BLaER1 (cell line): ENCODE measurements around the gene CLPSL2.
A peak's percentile ranks its signal among the peaks of the same experiment; 100 is the strongest.

Experiments
- H3K27ac ChIP-seq: shearing (Covaris generic); formaldehyde crosslinking; 2 replicates; pipeline ENCODE4 v1.8.1; 2022
- H3K27me3 ChIP-seq: shearing (Covaris generic); formaldehyde crosslinking; 2 replicates; pipeline ENCODE4 v1.8.1; 2022
- H3K36me3 ChIP-seq: shearing (Covaris generic); formaldehyde crosslinking; 2 replicates; pipeline ENCODE4 v1.8.1; 2022
- H3K4me1 ChIP-seq: shearing (Covaris generic); formaldehyde crosslinking; 2 replicates; pipeline ENCODE4 v1.8.1; 2022
- H3K4me2 ChIP-seq: shearing (Covaris generic); formaldehyde crosslinking; 2 replicates; pipeline ENCODE4 v1.8.1; 2022
- H3K4me3 ChIP-seq: shearing (Covaris generic); formaldehyde crosslinking; 2 replicates; pipeline ENCODE4 v1.8.1; 2022
- H3K9ac ChIP-seq: shearing (Covaris generic); formaldehyde crosslinking; 2 replicates; pipeline ENCODE4 v1.8.1; 2022
- H3K9me3 ChIP-seq: shearing (Covaris generic); formaldehyde crosslinking; 2 replicates; pipeline ENCODE4 v1.8.1; 2022
- H4K20me1 ChIP-seq: shearing (Covaris generic); formaldehyde crosslinking; 2 replicates; pipeline ENCODE4 v1.8.1; 2022
- Cebpa-rat ChIP-seq: shearing (Covaris generic); IDR thresholded peaks from 2 replicates; pipeline ENCODE4 v1.8.1; 2022

The CLPSL2 gene

DNA sequence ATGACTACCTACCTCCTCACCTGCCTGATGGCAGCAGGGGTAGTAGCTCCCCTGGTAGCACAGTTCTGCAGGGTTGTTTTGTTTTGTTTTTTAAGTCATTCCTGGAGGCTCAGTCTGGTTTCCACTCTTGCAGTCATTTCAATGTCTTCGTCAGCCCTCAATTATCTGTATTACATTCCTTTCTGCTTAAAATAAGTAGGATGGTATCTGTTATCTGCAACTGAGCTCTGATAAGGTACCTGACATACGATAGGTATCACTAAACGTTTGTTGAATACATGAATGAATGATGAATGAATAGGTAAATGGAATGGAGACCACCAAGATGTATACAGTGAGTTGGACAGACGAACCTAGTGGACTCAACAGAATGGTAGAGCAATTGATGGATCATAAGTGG is 7.2 kb upstream of the CLPSL2 start:
- H3K27me3 ChIP-seq: no peaks in the 10 kb centered on the region
- no peak overlapping the region for H3K4me2 ChIP-seq
- H3K4me3 ChIP-seq: no peak overlapping the region
- peaks cover 32% of the 10 kb centered on the region for H3K4me1 ChIP-seq
- H3K27ac ChIP-seq: no peak overlapping the region
- no peaks in the 10 kb centered on the region for H4K20me1 ChIP-seq
- no peak for TF ChIP-seq Cebpa-rat
- no peaks in the 10 kb centered on the region for H3K9me3 ChIP-seq
- no peak overlapping the region for H3K9ac ChIP-seq
- no peaks in the 10 kb centered on the region for H3K36me3 ChIP-seq

DNA sequence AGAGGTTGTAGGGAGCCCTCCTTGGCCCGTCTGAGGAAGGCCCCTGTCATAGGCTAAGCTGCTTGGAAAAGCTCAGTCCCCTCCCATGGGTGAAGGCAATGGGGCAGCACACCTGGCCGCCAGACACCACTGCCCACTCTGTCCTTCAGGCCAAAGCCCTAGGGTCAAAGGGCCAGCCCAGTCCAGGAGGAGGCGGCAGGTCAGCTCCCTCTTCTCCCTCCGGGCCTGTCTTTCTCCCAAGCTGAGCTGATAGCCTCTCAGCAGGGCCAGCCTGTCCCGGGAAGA is 5.1 kb upstream of the CLPSL2 start:
- H3K4me2 ChIP-seq: peak overlapping the region; percentile 77
- H3K4me3 ChIP-seq: no peak overlapping the region
- H3K36me3 ChIP-seq: no peaks in the 10 kb centered on the region
- peak overlapping the region; percentile 31; the same call in 1 of the 2 replicates for H3K27ac ChIP-seq
- peaks cover 39% of the 10 kb centered on the region for H3K4me1 ChIP-seq
- H4K20me1 ChIP-seq: no peaks in the 10 kb centered on the region
- H3K27me3 ChIP-seq: peaks cover 5% of the 10 kb centered on the region; the same call in 1 of the 2 replicates
- no peak for TF ChIP-seq Cebpa-rat
- H3K9ac ChIP-seq: no peak overlapping the region
- H3K9me3 ChIP-seq: no peaks in the 10 kb centered on the region

DNA sequence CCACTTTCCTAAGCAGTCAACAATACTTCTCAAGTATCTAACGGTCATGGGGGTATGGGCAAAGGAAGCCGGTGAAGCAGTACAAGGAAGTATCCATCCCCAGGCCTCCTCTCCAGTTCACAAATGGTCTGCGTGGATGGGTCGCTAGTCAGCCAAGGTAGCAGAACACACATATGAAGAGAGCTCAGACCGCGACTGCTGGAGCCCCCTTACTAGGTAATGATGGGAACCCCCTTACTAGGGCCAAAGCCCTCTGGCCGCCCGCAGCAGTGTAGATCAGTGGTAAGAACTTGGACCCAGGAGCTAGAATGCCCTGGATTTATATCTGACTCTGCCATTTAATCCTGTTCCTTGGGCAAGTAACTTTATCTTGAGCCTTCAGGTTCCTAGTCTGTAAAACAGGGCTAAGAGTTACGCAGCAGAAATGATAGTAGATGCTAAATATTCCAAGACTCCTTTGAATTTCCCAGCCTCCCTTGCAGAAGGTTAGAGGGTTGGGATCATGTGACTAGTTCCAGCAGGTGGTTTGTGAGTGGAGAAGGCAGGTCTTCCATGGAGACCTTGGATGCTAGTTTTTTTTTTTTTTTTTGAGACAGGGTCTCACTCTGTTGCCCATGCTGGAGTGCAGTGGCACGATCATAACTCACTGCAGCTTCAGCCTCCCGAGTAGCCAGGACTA is 2.1 kb upstream of the CLPSL2 start:
- TF ChIP-seq Cebpa-rat: no peak
- Histone ChIP-seq H3K9me3 (no peaks in the 10 kb centered on the region), H3K27me3 (peaks cover 10% of the 10 kb centered on the region; the same call in 1 of the 2 replicates), H3K36me3 (no peaks in the 10 kb centered on the region), H3K4me3 (no peak overlapping the region), H3K4me1 (peaks cover 47% of the 10 kb centered on the region), H3K9ac (no peak overlapping the region), H3K4me2 (peak overlapping the region; percentile 60), H3K27ac (peak overlapping the region; percentile 55; the same call in 1 of the 2 replicates), H4K20me1 (no peaks in the 10 kb centered on the region)

DNA sequence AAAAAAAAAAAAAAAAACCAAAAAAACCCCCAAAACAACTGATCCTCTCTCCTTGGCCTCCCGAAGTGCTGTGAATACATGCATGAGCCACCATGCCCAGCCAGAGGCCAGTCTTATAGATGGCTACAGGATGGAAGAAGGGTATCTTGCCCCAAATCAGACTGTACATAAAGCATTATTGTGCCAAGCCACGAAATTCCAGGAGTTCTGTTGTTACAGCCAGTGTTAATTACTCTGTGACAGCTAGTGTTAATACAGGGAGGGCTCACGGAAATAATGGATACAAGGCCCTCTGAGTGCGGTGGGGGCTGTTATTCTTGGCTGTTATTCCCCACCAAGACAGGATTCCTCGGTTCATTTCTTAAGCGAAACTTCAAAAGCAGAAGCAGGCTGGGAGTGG is 1.4 kb upstream of the CLPSL2 start:
- TF ChIP-seq Cebpa-rat: no peak
- peaks cover 44% of the 10 kb centered on the region for H3K4me1 ChIP-seq
- H3K9ac ChIP-seq: no peak overlapping the region
- H3K27ac ChIP-seq: no peak overlapping the region
- no peak overlapping the region for H3K4me3 ChIP-seq
- H3K4me2 ChIP-seq: no peak overlapping the region
- H4K20me1 ChIP-seq: no peaks in the 10 kb centered on the region
- peaks cover 10% of the 10 kb centered on the region; the same call in 1 of the 2 replicates for H3K27me3 ChIP-seq
- no peaks in the 10 kb centered on the region for H3K9me3 ChIP-seq
- no peaks in the 10 kb centered on the region for H3K36me3 ChIP-seq

DNA sequence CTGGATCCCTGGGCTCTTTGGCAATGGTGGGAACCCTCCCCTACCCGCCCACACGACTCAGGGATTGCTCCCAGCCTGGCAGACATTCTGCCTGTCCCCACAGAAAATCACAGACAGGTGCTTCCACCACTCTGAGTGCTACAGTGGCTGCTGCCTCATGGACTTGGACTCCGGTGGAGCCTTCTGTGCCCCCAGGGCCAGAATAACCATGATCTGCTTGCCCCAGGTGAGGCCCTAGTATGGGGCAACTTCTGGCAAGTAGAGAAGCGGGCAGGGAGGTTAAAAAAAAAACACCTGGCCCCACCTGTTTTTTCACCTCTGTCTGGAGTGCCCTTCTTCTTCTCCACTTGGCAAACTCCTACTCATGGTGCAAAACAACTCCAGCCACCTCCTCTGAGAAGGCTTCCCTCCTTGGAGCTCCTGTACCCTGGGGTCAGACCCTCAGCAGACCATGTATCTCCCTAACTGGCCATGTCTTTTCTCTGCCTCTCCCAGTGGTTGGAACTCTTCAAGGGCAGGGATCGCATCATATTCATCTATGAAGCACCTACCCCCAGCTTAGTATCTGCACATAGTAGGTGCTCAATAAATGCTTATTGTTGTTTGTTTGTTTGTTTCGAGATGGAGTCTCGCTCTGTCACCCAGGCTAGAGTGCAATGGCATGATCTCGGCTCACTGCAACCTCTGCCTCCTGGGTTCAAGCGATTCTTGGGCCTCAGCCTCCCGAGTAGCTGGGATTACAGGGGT is 1.1 kb downstream of the CLPSL2 start:
- H3K9me3 ChIP-seq: no peaks in the 10 kb centered on the region
- H3K36me3 ChIP-seq: no peaks in the 10 kb centered on the region
- H3K9ac ChIP-seq: no peak overlapping the region
- H3K4me2 ChIP-seq: no peak overlapping the region
- no peak for TF ChIP-seq Cebpa-rat
- H3K27ac ChIP-seq: no peak overlapping the region
- H4K20me1 ChIP-seq: no peaks in the 10 kb centered on the region
- H3K4me3 ChIP-seq: no peak overlapping the region
- peaks cover 10% of the 10 kb centered on the region; the same call in 1 of the 2 replicates for H3K27me3 ChIP-seq
- peaks cover 27% of the 10 kb centered on the region for H3K4me1 ChIP-seq

DNA sequence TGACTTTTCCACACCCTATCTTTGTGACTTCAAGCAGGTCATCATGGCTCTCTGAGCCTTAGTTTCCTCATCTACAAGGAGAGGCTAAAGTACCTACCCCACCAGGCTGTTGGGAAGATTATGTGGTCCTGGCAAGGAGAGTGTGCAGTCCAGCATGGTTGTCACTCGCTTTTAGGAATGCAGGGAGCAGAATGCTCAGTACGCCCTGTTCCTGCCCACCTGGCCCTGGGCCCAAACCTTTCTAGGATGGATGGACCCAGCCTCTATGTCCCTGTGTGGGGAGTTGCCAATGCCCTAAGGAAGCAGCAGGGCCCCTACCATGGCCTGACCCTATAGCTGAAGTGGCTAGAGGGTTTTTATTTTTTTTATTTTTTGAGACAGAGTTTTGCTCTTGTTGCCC is 2.0 kb downstream of the CLPSL2 start:
- H3K9ac ChIP-seq: no peak overlapping the region
- no peak for TF ChIP-seq Cebpa-rat
- H3K4me1 ChIP-seq: peaks cover 22% of the 10 kb centered on the region
- no peak overlapping the region for H3K4me3 ChIP-seq
- H3K27ac ChIP-seq: no peak overlapping the region
- no peaks in the 10 kb centered on the region for H3K9me3 ChIP-seq
- H3K27me3 ChIP-seq: peaks cover 10% of the 10 kb centered on the region; the same call in 1 of the 2 replicates
- no peak overlapping the region for H3K4me2 ChIP-seq
- H3K36me3 ChIP-seq: no peaks in the 10 kb centered on the region
- no peaks in the 10 kb centered on the region for H4K20me1 ChIP-seq

DNA sequence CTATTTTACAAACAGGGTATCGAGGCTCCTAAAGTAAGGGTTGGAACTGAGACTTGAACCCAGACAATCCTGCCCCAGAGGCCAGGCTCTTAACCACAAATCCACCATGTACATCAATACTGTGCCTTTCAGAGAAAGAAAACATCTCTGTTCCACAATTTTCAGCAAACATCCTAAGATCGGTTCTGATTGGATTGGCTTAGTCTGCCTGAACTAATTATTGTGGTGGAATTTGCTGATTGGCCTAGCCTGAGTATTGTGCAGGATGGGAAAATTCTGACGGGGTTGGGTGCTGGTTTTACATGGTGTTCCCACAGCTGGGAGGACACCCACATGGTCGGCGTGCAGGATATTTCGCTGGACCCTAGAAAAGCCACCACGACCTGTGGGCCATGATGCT is 4.3 kb downstream of the CLPSL2 start, which contains the start of gene CLPSL1:
Gene CLPSL1, plus strand, starts transcription at position 301 of the 400 bp plus-strand sequence. Its CDS starts 92 bp downstream, at position 393.
- no peak within 1 kb of the TSS for H3K4me2 ChIP-seq
- no peaks in the 10 kb centered on the region for H3K36me3 ChIP-seq
- no peaks in the 10 kb centered on the region for H4K20me1 ChIP-seq
- H3K9ac ChIP-seq: no peak within 1 kb of the TSS
- no peak within 1 kb of the TSS for H3K27ac ChIP-seq
- H3K27me3 ChIP-seq: peaks cover 10% of the 10 kb centered on the region; the same call in 1 of the 2 replicates
- H3K4me3 ChIP-seq: no peak within 1 kb of the TSS
- no peak for TF ChIP-seq Cebpa-rat
- H3K4me1 ChIP-seq: peaks cover 12% of the 10 kb centered on the region; the same call in 1 of the 2 replicates
- no peaks in the 10 kb centered on the region for H3K9me3 ChIP-seq

DNA sequence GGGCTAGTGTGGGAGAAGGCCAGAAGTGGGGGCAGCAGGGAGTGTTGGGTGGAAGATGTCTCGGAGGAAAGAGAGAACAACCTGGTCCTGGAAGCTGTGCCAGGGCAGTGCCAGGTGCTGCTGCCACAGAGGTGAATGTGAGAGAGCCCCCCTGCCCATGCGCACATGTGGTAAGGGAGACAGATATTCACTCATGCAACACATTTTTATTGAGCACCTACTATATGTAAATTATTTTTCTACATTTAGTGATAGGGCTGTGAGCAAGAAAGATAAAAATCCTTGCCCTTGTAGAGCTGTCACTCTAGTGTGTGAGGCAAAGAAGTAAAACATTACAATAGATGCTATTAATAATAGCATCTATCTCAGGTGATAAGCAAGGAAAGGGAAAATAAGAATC is 4.9 kb downstream of the CLPSL2 start:
- no peak overlapping the region for H3K27ac ChIP-seq
- no peak for TF ChIP-seq Cebpa-rat
- no peak overlapping the region for H3K9ac ChIP-seq
- H4K20me1 ChIP-seq: no peaks in the 10 kb centered on the region
- no peaks in the 10 kb centered on the region for H3K36me3 ChIP-seq
- no peak overlapping the region for H3K4me3 ChIP-seq
- H3K4me1 ChIP-seq: peaks cover 8% of the 10 kb centered on the region; the same call in 1 of the 2 replicates
- H3K4me2 ChIP-seq: no peak overlapping the region
- H3K9me3 ChIP-seq: no peaks in the 10 kb centered on the region
- peaks cover 6% of the 10 kb centered on the region; the same call in 1 of the 2 replicates for H3K27me3 ChIP-seq

DNA sequence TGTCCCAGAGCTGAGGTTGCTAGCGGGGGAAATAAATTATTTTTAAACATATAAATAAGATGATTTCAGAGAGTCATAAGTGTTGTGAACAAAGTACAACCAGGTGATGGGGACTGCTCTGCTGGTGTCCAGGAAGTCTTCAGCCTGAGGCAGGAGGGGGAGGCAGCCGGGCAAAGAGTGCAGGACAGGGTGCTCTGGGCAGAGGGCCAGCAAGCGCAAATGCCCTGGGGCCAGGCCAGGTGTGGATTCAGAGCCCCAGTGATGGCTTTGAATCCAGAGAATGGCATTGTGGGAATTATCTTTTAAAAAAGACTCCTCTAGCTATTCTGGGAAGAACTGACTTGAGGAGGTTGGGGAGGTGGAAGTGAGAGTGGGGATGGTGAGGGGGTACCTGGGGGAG is 6.0 kb downstream of the CLPSL2 start:
- H3K9me3 ChIP-seq: no peaks in the 10 kb centered on the region
- no peak overlapping the region for H3K9ac ChIP-seq
- H3K4me2 ChIP-seq: no peak overlapping the region
- H3K36me3 ChIP-seq: no peaks in the 10 kb centered on the region
- H3K27ac ChIP-seq: no peak overlapping the region
- H3K4me3 ChIP-seq: no peak overlapping the region
- H4K20me1 ChIP-seq: no peaks in the 10 kb centered on the region
- peaks cover 11% of the 10 kb centered on the region; the same call in 1 of the 2 replicates for H3K27me3 ChIP-seq
- no peaks in the 10 kb centered on the region for H3K4me1 ChIP-seq
- TF ChIP-seq Cebpa-rat: no peak

DNA sequence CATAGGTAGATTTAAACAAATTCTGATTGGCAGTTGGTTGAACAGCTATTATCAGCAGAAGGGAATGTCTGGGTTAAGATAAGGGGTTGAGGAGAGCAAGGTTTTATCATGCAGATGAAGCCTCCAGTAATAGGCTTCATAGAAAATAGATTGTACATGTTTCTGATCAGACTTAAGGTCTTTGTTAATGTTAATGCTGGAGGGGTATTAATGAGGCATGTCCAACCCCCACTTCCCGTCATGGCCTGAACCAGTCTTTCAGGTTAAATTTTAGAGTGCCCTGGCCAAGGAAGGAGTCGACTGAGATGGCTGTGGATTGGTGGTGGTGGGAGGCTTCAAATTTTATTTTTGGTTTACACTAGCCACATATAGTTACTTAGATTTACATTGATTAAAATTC is 7.8 kb downstream of the CLPSL2 start:
- no peak overlapping the region for H3K4me2 ChIP-seq

More for the DNA sequence above, 7.8 kb downstream of the CLPSL2 start:
- H3K27ac ChIP-seq: no peak overlapping the region
- H3K4me3 ChIP-seq: no peak overlapping the region
- H3K27me3 ChIP-seq: peaks cover 13% of the 10 kb centered on the region; the same call in 1 of the 2 replicates
- no peaks in the 10 kb centered on the region for H3K4me1 ChIP-seq
- no peaks in the 10 kb centered on the region for H3K9me3 ChIP-seq
- no peaks in the 10 kb centered on the region for H4K20me1 ChIP-seq
- TF ChIP-seq Cebpa-rat: no peak
- no peaks in the 10 kb centered on the region for H3K36me3 ChIP-seq
- H3K9ac ChIP-seq: no peak overlapping the region
